HG03565 (cell line): ENCODE measurements around the gene AQP12B.
"Not testable (repeated sequence)": the region's sequence is repeated elsewhere in the genome, so short reads cannot be mapped to it uniquely, and the experiment has no call there.

Experiments used
- ATAC-seq: cut with Tn5 transposase; IDR thresholded peaks from one replicate; pipeline ENCODE4 v1.9.1; 2021; ENCODE audit warnings: mild to moderate bottlenecking, moderate library complexity; ENCODE audit not compliant: unreplicated experiment

Gene AQP12B

GRCh38 chr2:240682431-240683224, at the start of gene AQP12B:
TSS of gene AQP12B (minus strand) at chr2:240682885. CDS start at chr2:240682837, 48 bp downstream.
- not testable (repeated sequence) for ATAC-seq

GRCh38 chr2:240732184-240732583, 49.5 kb upstream of the AQP12B start:
- ATAC-seq = no peak

GRCh38 chr2:240731178-240731545, 48.5 kb upstream of the AQP12B start:
- no peak for ATAC-seq

GRCh38 chr2:240730501-240731177, 48.0 kb upstream of the AQP12B start:
- no peak for ATAC-seq

GRCh38 chr2:240728827-240729226, 46.1 kb upstream of the AQP12B start:
- ATAC-seq = no peak

GRCh38 chr2:240728361-240728760, 45.7 kb upstream of the AQP12B start:
- ATAC-seq = no peak

GRCh38 chr2:240727913-240728312, 45.2 kb upstream of the AQP12B start:
- ATAC-seq = no peak

GRCh38 chr2:240727439-240727838, 44.8 kb upstream of the AQP12B start:
- ATAC-seq = no peak

- ATAC-seq = no peak
These were observed 44.2 kb upstream of the AQP12B start for GRCh38 chr2:240726876-240727275.

- ATAC-seq = no peak
These were observed 43.0 kb upstream of the AQP12B start for GRCh38 chr2:240725671-240726070.

GRCh38 chr2:240725266-240725665, 42.6 kb upstream of the AQP12B start:
- no peak for ATAC-seq

GRCh38 chr2:240724431-240724830, 41.7 kb upstream of the AQP12B start:
- ATAC-seq = no peak

GRCh38 chr2:240723851-240724250, 41.2 kb upstream of the AQP12B start:
- ATAC-seq = no peak

GRCh38 chr2:240722796-240723735, 40.4 kb upstream of the AQP12B start:
- no peak for ATAC-seq

GRCh38 chr2:240722376-240722775, 39.7 kb upstream of the AQP12B start:
- ATAC-seq = no peak

- no peak for ATAC-seq
These were observed 39.0 kb upstream of the AQP12B start for GRCh38 chr2:240721596-240722180.

- no peak for ATAC-seq
These were observed 38.3 kb upstream of the AQP12B start for GRCh38 chr2:240720686-240721595.

GRCh38 chr2:240719676-240720545, 37.2 kb upstream of the AQP12B start:
- ATAC-seq = no peak
